HS-27A (cell line): Measurements from ENCODE around the gene PEA15.

ENCODE experiments used
- DNase-seq: peaks from one replicate; pipeline ENCODE4 v3.0.0-alpha.2; 2012; ENCODE audit warnings: low read depth, missing footprints

The PEA15 gene

GRCh38 chr1:160205242-160206035, at the start of gene PEA15:
Gene PEA15 (plus strand): TSS chr1:160205384. CDS start chr1:160211545, 6,161 bp downstream.
- no peak for DNase-seq

GRCh38 chr1:160156361-160156760, 48.8 kb upstream of the PEA15 start:
- no peak for DNase-seq

- DNase-seq, result no peak
Measured at GRCh38 chr1:160157174-160157573, 48.0 kb upstream of the PEA15 start.

GRCh38 chr1:160158031-160158430, 47.2 kb upstream of the PEA15 start:
- no peak for DNase-seq

GRCh38 chr1:160158534-160158933, 46.6 kb upstream of the PEA15 start:
- no peak for DNase-seq

- no peak for DNase-seq
Measured at GRCh38 chr1:160159846-160160245, 45.3 kb upstream of the PEA15 start.

GRCh38 chr1:160161965-160162705, 43.0 kb upstream of the PEA15 start:
- no peak for DNase-seq

GRCh38 chr1:160162931-160163330, 42.3 kb upstream of the PEA15 start:
- DNase-seq, result no peak

GRCh38 chr1:160163615-160164014, 41.6 kb upstream of the PEA15 start:
- DNase-seq, result no peak

GRCh38 chr1:160164121-160164520, 41.1 kb upstream of the PEA15 start:
- no peak for DNase-seq

GRCh38 chr1:160166166-160166868, 38.9 kb upstream of the PEA15 start:
- no peak for DNase-seq

GRCh38 chr1:160167056-160167455, 38.1 kb upstream of the PEA15 start:
- DNase-seq, result no peak

- no peak for DNase-seq
Measured at GRCh38 chr1:160167580-160167979, 37.6 kb upstream of the PEA15 start.

- no peak for DNase-seq
Measured at GRCh38 chr1:160168016-160168415, 37.2 kb upstream of the PEA15 start.

- DNase-seq, result no peak
Measured at GRCh38 chr1:160168609-160169369, 36.4 kb upstream of the PEA15 start.

- no peak for DNase-seq
Measured at GRCh38 chr1:160169553-160170399, 35.4 kb upstream of the PEA15 start.

- no peak for DNase-seq
Measured at GRCh38 chr1:160171354-160171753, 33.8 kb upstream of the PEA15 start.

- no peak for DNase-seq
Measured at GRCh38 chr1:160171980-160172379, 33.2 kb upstream of the PEA15 start.

GRCh38 chr1:160177231-160177630, 28.0 kb upstream of the PEA15 start:
- DNase-seq, result no peak

GRCh38 chr1:160177667-160178066, 27.5 kb upstream of the PEA15 start:
- DNase-seq, result no peak

GRCh38 chr1:160178731-160179130, 26.5 kb upstream of the PEA15 start:
- no peak for DNase-seq
